HG02759 (cell line): ENCODE measurements around the gene TBC1D23.
"Not testable (repeated sequence)": the region's sequence is repeated elsewhere in the genome, so short reads cannot be mapped to it uniquely, and the experiment has no call there.

ENCODE experiments used
- ATAC-seq: cut with Tn5 transposase; IDR thresholded peaks from one replicate; pipeline ENCODE4 v1.9.1; 2021; ENCODE audit warnings: mild to moderate bottlenecking, moderate library complexity; ENCODE audit not compliant: unreplicated experiment

TBC1D23 gene

GRCh38 chr3:100339786-100340185 lies 79.0 kb downstream of the TBC1D23 start:
- ATAC-seq, result no peak

GRCh38 chr3:100340527-100340926 lies 79.7 kb downstream of the TBC1D23 start:
- no peak for ATAC-seq

- ATAC-seq, result no peak
Observed at GRCh38 chr3:100348727-100349126, 87.9 kb downstream of the TBC1D23 start.

- not testable (repeated sequence) for ATAC-seq
Observed at GRCh38 chr3:100351770-100352169, 91.0 kb downstream of the TBC1D23 start.

GRCh38 chr3:100352296-100353231 lies 91.8 kb downstream of the TBC1D23 start:
- no peak for ATAC-seq

GRCh38 chr3:100354850-100355249 lies 94.1 kb downstream of the TBC1D23 start:
- ATAC-seq, result no peak

GRCh38 chr3:100358413-100358812 lies 97.6 kb downstream of the TBC1D23 start:
- ATAC-seq, result no peak

GRCh38 chr3:100359035-100359434 lies 98.2 kb downstream of the TBC1D23 start:
- ATAC-seq, result no peak

- no peak for ATAC-seq
Observed at GRCh38 chr3:100360757-100361496, 100.1 kb downstream of the TBC1D23 start.

GRCh38 chr3:100361897-100362296 lies 101.1 kb downstream of the TBC1D23 start:
- no peak for ATAC-seq

GRCh38 chr3:100364421-100364820 lies 103.6 kb downstream of the TBC1D23 start:
- no peak for ATAC-seq

- ATAC-seq, result no peak
Observed at GRCh38 chr3:100366424-100366823, 105.6 kb downstream of the TBC1D23 start.

- no peak for ATAC-seq
Observed at GRCh38 chr3:100368441-100368840, 107.6 kb downstream of the TBC1D23 start.

GRCh38 chr3:100370756-100371155 lies 110.0 kb downstream of the TBC1D23 start:
- no peak for ATAC-seq

GRCh38 chr3:100374521-100374920 lies 113.7 kb downstream of the TBC1D23 start:
- ATAC-seq, result no peak
